HUES48 (cell line): Measurements from ENCODE around the gene KCNC4.

Source experiments
- H3K27ac ChIP-seq: one replicate; pipeline ENCODE4 v1.7.0; 2013; ENCODE audit warnings: low read depth, low read length, inconsistent platforms
- H3K27me3 ChIP-seq: 2 replicates; pipeline ENCODE4 v1.6.1; 2013; ENCODE audit warnings: mild to moderate bottlenecking, low read length; ENCODE audit not compliant: control insufficient read depth, insufficient read depth
- H3K36me3 ChIP-seq: 2 replicates; pipeline ENCODE4 v1.6.1; 2013; ENCODE audit warnings: low read length; ENCODE audit not compliant: control insufficient read depth, insufficient read depth
- H3K4me1 ChIP-seq: 2 replicates; pipeline ENCODE4 v1.6.1; 2013; ENCODE audit warnings: mild to moderate bottlenecking, low read length; ENCODE audit not compliant: control insufficient read depth, insufficient read depth
- H3K4me3 ChIP-seq: 2 replicates; pipeline ENCODE4 v1.5.1; 2013; ENCODE audit warnings: mild to moderate bottlenecking, low read depth, low read length
- H3K9ac ChIP-seq: 2 replicates; pipeline ENCODE4 v1.6.1; 2013; ENCODE audit warnings: mild to moderate bottlenecking, low read depth, low read length, moderate library complexity
- H3K9me3 ChIP-seq: 2 replicates; pipeline ENCODE4 v1.6.1; 2013; ENCODE audit warnings: low read length; ENCODE audit not compliant: control insufficient read depth, insufficient read depth

The KCNC4 gene

GRCh38 chr1:110190282-110190929 is 19.7 kb upstream of the KCNC4 start:
- no peaks in the 10 kb centered on the region for H3K27me3 ChIP-seq

GRCh38 chr1:110192541-110192940 is 17.6 kb upstream of the KCNC4 start:
- no peaks in the 10 kb centered on the region for H3K27me3 ChIP-seq

More at GRCh38 chr1:110190282-110190929, 19.7 kb upstream of the KCNC4 start:
- H3K4me1 ChIP-seq = no peaks in the 10 kb centered on the region
- no peak overlapping the region for H3K4me3 ChIP-seq
- H3K9ac ChIP-seq = no peak overlapping the region
- no peaks in the 10 kb centered on the region for H3K9me3 ChIP-seq
- H3K27ac ChIP-seq = no peak overlapping the region
- H3K36me3 ChIP-seq = no peaks in the 10 kb centered on the region

DNA sequence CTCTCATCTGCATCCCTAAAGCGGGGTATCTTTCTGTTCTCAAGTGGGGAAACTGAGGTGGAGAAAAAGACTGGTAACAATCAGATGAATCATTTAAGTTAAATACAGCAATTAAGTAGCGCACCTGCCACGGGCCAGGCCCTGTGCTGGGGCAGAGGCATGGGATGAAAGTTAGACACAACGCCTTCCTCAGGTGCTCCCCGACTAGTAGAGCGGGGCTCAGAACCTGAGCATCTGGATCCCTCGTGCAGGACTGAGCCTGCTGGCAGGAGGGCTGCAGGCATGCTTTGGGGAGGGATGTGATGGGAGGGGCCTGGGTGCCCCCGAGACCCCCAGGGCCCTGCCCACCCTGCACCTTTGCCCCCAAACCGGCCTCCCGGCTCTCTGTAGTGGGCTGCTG is 14.9 kb upstream of the KCNC4 start:
- H3K27me3 ChIP-seq = no peaks in the 10 kb centered on the region
- H3K36me3 ChIP-seq = no peaks in the 10 kb centered on the region
- H3K4me3 ChIP-seq = no peak overlapping the region
- no peaks in the 10 kb centered on the region for H3K9me3 ChIP-seq
- H3K4me1 ChIP-seq = no peaks in the 10 kb centered on the region
- no peak overlapping the region for H3K27ac ChIP-seq
- H3K9ac ChIP-seq = no peak overlapping the region

More at GRCh38 chr1:110192541-110192940, 17.6 kb upstream of the KCNC4 start:
- H3K36me3 ChIP-seq = no peaks in the 10 kb centered on the region
- H3K9ac ChIP-seq = no peak overlapping the region
- no peak overlapping the region for H3K27ac ChIP-seq
- H3K4me3 ChIP-seq = no peak overlapping the region
- no peaks in the 10 kb centered on the region for H3K4me1 ChIP-seq
- no peaks in the 10 kb centered on the region for H3K9me3 ChIP-seq

GRCh38 chr1:110196917-110197765 is 13.0 kb upstream of the KCNC4 start:
- Histone ChIP-seq H3K4me1 (no peaks in the 10 kb centered on the region; the same call in 1 of the 2 replicates), H3K9ac (no peak overlapping the region), H3K27me3 (no peaks in the 10 kb centered on the region), H3K27ac (no peak overlapping the region), H3K36me3 (no peaks in the 10 kb centered on the region), H3K9me3 (no peaks in the 10 kb centered on the region), H3K4me3 (no peak overlapping the region)

- Histone ChIP-seq H3K27ac (no peak overlapping the region), H3K36me3 (no peaks in the 10 kb centered on the region), H3K9ac (no peak overlapping the region), H3K27me3 (no peaks in the 10 kb centered on the region), H3K9me3 (no peaks in the 10 kb centered on the region), H3K4me1 (no peaks in the 10 kb centered on the region; the same call in 1 of the 2 replicates), H3K4me3 (no peak overlapping the region)
Observed at GRCh38 chr1:110197905-110198629, 12.0 kb upstream of the KCNC4 start.

DNA sequence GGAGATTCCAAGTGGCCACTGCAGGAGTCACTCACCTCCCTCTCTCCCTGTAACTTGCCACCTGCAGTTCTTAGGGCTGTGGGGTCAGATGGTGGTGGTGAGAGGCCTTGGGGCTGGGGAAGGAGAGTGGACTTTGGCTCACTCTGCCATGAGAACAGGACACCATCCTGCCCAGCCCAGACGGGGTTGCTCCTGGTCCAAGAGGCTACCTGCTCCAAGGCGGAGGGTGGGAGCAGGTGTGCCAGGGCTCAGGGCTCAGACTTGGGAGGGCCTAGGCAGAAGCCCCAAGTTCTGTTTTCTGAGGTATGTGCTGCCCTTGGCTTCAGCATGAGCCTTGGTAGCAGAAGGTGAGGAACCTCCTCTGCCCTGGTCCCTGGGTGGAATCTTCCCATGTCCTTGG is 11.4 kb upstream of the KCNC4 start:
- Histone ChIP-seq H3K9me3 (no peaks in the 10 kb centered on the region), H3K9ac (no peak overlapping the region), H3K4me3 (no peak overlapping the region), H3K27ac (no peak overlapping the region), H3K27me3 (no peaks in the 10 kb centered on the region), H3K36me3 (no peaks in the 10 kb centered on the region), H3K4me1 (no peaks in the 10 kb centered on the region; the same call in 1 of the 2 replicates)

- Histone ChIP-seq H3K4me3 (no peak overlapping the region), H3K9me3 (no peaks in the 10 kb centered on the region), H3K36me3 (no peaks in the 10 kb centered on the region), H3K27ac (no peak overlapping the region), H3K9ac (no peak overlapping the region), H3K4me1 (no peaks in the 10 kb centered on the region; the same call in 1 of the 2 replicates), H3K27me3 (no peaks in the 10 kb centered on the region)
Observed at GRCh38 chr1:110200190-110200589, 9.9 kb upstream of the KCNC4 start.

- Histone ChIP-seq H3K27ac (no peak overlapping the region), H3K9me3 (no peaks in the 10 kb centered on the region), H3K36me3 (no peaks in the 10 kb centered on the region), H3K27me3 (no peaks in the 10 kb centered on the region), H3K4me1 (no peaks in the 10 kb centered on the region; the same call in 1 of the 2 replicates), H3K9ac (no peak overlapping the region), H3K4me3 (no peak overlapping the region)
Observed at GRCh38 chr1:110200666-110201065, 9.4 kb upstream of the KCNC4 start.

- Histone ChIP-seq H3K36me3 (no peaks in the 10 kb centered on the region), H3K9me3 (no peaks in the 10 kb centered on the region), H3K4me1 (no peaks in the 10 kb centered on the region; the same call in 1 of the 2 replicates), H3K9ac (no peak overlapping the region), H3K27ac (no peak overlapping the region), H3K27me3 (no peaks in the 10 kb centered on the region), H3K4me3 (no peak overlapping the region)
Observed at GRCh38 chr1:110201157-110201825, 8.8 kb upstream of the KCNC4 start.

DNA sequence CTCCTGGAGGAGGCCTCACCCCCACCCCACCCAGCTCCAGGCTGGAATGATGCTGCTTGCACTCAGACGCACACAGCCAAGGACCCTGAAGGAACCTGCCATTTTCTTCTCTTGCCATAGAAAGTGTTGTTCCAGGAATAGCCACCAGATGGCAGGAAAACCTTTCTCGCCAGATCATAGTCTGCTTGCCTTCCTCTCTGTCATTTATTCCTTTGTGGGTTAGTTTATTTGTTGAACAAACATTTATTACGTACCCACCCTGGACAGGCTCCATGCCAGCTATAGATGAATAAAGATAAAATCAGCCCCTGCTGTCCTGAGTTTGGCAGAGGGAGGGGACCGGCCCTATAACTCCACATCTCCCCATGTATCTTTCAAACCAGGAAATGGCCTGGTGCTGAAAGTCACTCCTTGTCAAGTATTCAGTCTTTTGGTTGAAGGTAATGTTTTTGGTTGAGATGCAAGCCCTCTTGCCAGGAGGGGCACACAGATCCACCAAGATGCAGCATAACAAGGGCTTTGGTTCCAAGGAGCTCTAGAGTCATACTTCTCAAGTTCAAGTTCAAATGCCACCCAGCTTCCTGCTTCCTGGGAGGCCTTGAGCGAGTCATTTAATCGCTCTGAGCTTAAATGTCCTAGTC is 7.0 kb upstream of the KCNC4 start:
- Histone ChIP-seq H3K27ac (no peak overlapping the region), H3K4me3 (no peak overlapping the region), H3K9me3 (no peaks in the 10 kb centered on the region), H3K4me1 (no peaks in the 10 kb centered on the region; the same call in 1 of the 2 replicates), H3K27me3 (0 out of 2 replicates have a peak, but pooled peaks cover 3% of the 10 kb centered on the region), H3K36me3 (no peaks in the 10 kb centered on the region), H3K9ac (no peak overlapping the region)
